Suppressor macrophage (primary cell): ENCODE results near the gene TMC4.
A peak's percentile ranks its signal among the peaks of the same experiment; 100 is the strongest.
"Not testable (repeated sequence)": the region's sequence is repeated elsewhere in the genome, so short reads cannot be mapped to it uniquely, and the experiment has no call there.

Experiments
- DNase-seq, 4 experiments: peaks; one replicate each; pipeline ENCODE4 v3.0.0-alpha.2; 2020 to 2022
- total RNA-seq, 17 experiments: gene quantifications; one replicate each; lab custom pipeline; 2026; ENCODE audit warnings: mixed read lengths in 6 of 17, inconsistent platforms in 3 of 17; lab: John Stamatoyannopoulos, UW

Gene TMC4
- 0 to 1.4 (median 0.20) reads per million in 17 experiments for total RNA-seq

- DNase-seq: peak in 3 of 4 experiments; percentile 30 to 40 (median 39)
Observed at GRCh38 chr19:54172471-54173358, at the start of gene TMC4. Gene TMC4, minus strand, starts transcription at chr19:54173160. Its CDS starts 43 bp downstream, at chr19:54173117.

GRCh38 chr19:54221947-54222346 is 49.0 kb upstream of the TMC4 start:
- not testable (repeated sequence) for DNase-seq

- not testable (repeated sequence) for DNase-seq
Observed at GRCh38 chr19:54219702-54220101, 46.7 kb upstream of the TMC4 start.

- DNase-seq: no peak
Observed at GRCh38 chr19:54218960-54219661, 46.2 kb upstream of the TMC4 start.

- no peak for DNase-seq
Observed at GRCh38 chr19:54218259-54218658, 45.3 kb upstream of the TMC4 start.

GRCh38 chr19:54217517-54218247 is 44.7 kb upstream of the TMC4 start:
- not testable (repeated sequence) for DNase-seq

- no peak for DNase-seq
Observed at GRCh38 chr19:54216869-54217268, 43.9 kb upstream of the TMC4 start.

GRCh38 chr19:54214734-54215133 is 41.8 kb upstream of the TMC4 start:
- DNase-seq: not testable (repeated sequence)

GRCh38 chr19:54214217-54214616 is 41.3 kb upstream of the TMC4 start:
- DNase-seq: not testable (repeated sequence)

- peak in 2 of 4 experiments; percentile 26 to 29 for DNase-seq
Observed at GRCh38 chr19:54211235-54211634, 38.3 kb upstream of the TMC4 start.

GRCh38 chr19:54209811-54210494 is 37.0 kb upstream of the TMC4 start:
- peak; percentile 94 to 99 (median 95) for DNase-seq

- no peak for DNase-seq
Observed at GRCh38 chr19:54209058-54209810, 36.3 kb upstream of the TMC4 start.

- no peak for DNase-seq
Observed at GRCh38 chr19:54208784-54209057, 35.8 kb upstream of the TMC4 start.

GRCh38 chr19:54207983-54208783 is 35.2 kb upstream of the TMC4 start:
- DNase-seq: peak; percentile 97 to 100 (median 98)

GRCh38 chr19:54207676-54207982 is 34.7 kb upstream of the TMC4 start:
- no peak for DNase-seq

GRCh38 chr19:54207193-54207592 is 34.2 kb upstream of the TMC4 start:
- peak in 3 of 4 experiments; percentile 33 to 68 (median 47) for DNase-seq

GRCh38 chr19:54206831-54207177 is 33.8 kb upstream of the TMC4 start:
- DNase-seq: peak in 1 of 4 experiments; percentile 38

GRCh38 chr19:54206030-54206830 is 33.3 kb upstream of the TMC4 start:
- DNase-seq: peak; percentile 30 to 58 (median 55)

- no peak for DNase-seq
Observed at GRCh38 chr19:54204767-54205468, 32.0 kb upstream of the TMC4 start.
